ENCODE results near the gene ANO8.
"Not testable (repeated sequence)": the region's sequence is repeated elsewhere in the genome, so short reads cannot be mapped to it uniquely, and the experiment has no call there.

Gene ANO8

GRCh38 chr19:17312189-17313113, 22.2 kb downstream of the ANO8 start:
- no peak for DNase-seq

- no peak for DNase-seq
Measured at GRCh38 chr19:17311455-17312188, 23.0 kb downstream of the ANO8 start.

- DNase-seq = peak in 3 of 56 donors; percentile 32 to 48 (median 43)
Measured at GRCh38 chr19:17309965-17310461, 24.6 kb downstream of the ANO8 start.

- peak; percentile 68 to 100 (median 98) for DNase-seq
Measured at GRCh38 chr19:17309198-17309964, 25.3 kb downstream of the ANO8 start, which contains the start of gene DDA1. Gene DDA1 (plus strand): TSS chr19:17309563. CDS start chr19:17309655, 92 bp downstream.

- DNase-seq = no peak
Measured at GRCh38 chr19:17307876-17308377, 26.7 kb downstream of the ANO8 start.

GRCh38 chr19:17306285-17306714, 28.4 kb downstream of the ANO8 start:
- DNase-seq = peak in 1 of 56 donors; percentile 32

- DNase-seq = peak; percentile 60 to 100 (median 94)
Measured at GRCh38 chr19:17305517-17306284, 29.0 kb downstream of the ANO8 start, which contains the start of gene MRPL34. Gene MRPL34 (plus strand): TSS chr19:17305872. CDS start chr19:17305893, 21 bp downstream.

- DNase-seq = no peak
Measured at GRCh38 chr19:17305216-17305516, 29.5 kb downstream of the ANO8 start.

- peak in 1 of 56 donors; percentile 19 for DNase-seq
Measured at GRCh38 chr19:17304386-17305215, 30.1 kb downstream of the ANO8 start.

- DNase-seq = peak in 1 of 56 donors; percentile 3
Measured at GRCh38 chr19:17303940-17304267, 30.8 kb downstream of the ANO8 start.

- DNase-seq = peak in 55 of 56 donors; percentile 13 to 96 (median 86)
Measured at GRCh38 chr19:17303167-17303939, 31.3 kb downstream of the ANO8 start, which contains the start of gene ABHD8. Gene ABHD8 (minus strand): TSS chr19:17303425. CDS start chr19:17301616, 1,809 bp downstream.

- peak in 27 of 56 donors; percentile 9 to 52 (median 29) for DNase-seq
Measured at GRCh38 chr19:17302391-17303166, 32.1 kb downstream of the ANO8 start.

- DNase-seq = no peak
Measured at GRCh38 chr19:17300992-17301619, 33.5 kb downstream of the ANO8 start.

- no peak for DNase-seq
Measured at GRCh38 chr19:17296976-17297375, 37.7 kb downstream of the ANO8 start.

- no peak for DNase-seq
Measured at GRCh38 chr19:17296273-17296672, 38.4 kb downstream of the ANO8 start.

- DNase-seq = not testable (repeated sequence)
Measured at GRCh38 chr19:17295551-17295950, 39.1 kb downstream of the ANO8 start.

Data from amygdala (tissue), 56 donors.